GM12892 (cell line): ENCODE results near the gene RBPMS2.

ENCODE experiments used
- POLR2A ChIP-seq: IDR thresholded peaks from 2 replicates; pipeline ENCODE4 v1.6.1; 2011; ENCODE audit warnings: low read depth, low read length, control low read depth
- TAF1 ChIP-seq: IDR thresholded peaks from 2 replicates; pipeline ENCODE4 v1.6.1; 2011; ENCODE audit warnings: low read depth, mild to moderate bottlenecking, control low read depth, low read length, borderline replicate concordance

- no peak for TF ChIP-seq POLR2A
- TF ChIP-seq TAF1 = no peak
These were observed 55.2 kb downstream of the RBPMS2 start for GRCh38 chr15:64720188-64720587.
